Islet precursor cell (in vitro differentiated cells): ENCODE data around the gene AKAIN1.

ENCODE experiments used
- DNase-seq: peaks from one replicate; pipeline ENCODE4 v3.0.0-alpha.2; 2018

Gene AKAIN1

GRCh38 chr18:5158587-5158986, 38.5 kb downstream of the AKAIN1 start:
- no peak for DNase-seq

DNA sequence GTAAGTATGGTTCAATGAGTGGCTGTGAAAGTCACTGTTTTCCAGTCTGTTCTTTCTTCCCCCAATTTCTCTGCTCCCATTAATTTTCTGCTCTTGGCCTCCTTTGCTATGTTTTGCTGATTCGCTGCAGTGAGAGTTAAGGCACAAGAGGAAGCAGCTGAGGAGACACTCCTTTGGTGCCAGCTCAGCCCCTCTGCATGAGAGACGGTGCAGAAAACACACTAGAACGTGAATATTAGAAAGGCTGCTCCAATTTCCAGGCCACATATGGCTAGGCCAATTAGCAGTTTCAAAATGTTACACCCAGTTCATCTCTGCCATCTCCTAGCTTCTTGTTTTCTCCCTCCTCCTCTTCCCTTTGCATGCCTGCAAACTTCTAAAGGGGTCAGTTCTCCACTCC, 38.9 kb downstream of the AKAIN1 start:
- DNase-seq = no peak

DNA sequence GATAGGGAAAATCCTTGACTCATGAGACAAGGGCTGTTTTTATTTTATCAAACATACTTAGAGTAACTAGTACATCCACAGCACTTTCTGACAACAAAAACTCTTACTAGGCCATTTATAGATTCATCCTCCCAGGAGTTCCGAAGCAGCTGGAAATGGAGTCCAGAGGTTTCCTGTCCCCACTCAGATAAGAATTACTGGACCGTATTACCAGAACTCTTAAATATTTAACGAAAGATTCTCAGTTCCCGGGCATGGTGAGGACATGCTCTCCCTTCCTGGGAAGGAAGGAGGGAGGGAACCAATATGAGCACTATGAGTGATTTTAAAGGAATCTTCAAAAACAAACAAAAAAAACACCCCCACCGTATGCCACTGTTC, 41.2 kb downstream of the AKAIN1 start:
- DNase-seq = no peak

- no peak for DNase-seq
Measured at GRCh38 chr18:5155218-5155906, 41.7 kb downstream of the AKAIN1 start.

- no peak for DNase-seq
Measured at GRCh38 chr18:5152343-5153020, 44.6 kb downstream of the AKAIN1 start.

GRCh38 chr18:5150894-5151293, 46.2 kb downstream of the AKAIN1 start:
- no peak for DNase-seq

DNA sequence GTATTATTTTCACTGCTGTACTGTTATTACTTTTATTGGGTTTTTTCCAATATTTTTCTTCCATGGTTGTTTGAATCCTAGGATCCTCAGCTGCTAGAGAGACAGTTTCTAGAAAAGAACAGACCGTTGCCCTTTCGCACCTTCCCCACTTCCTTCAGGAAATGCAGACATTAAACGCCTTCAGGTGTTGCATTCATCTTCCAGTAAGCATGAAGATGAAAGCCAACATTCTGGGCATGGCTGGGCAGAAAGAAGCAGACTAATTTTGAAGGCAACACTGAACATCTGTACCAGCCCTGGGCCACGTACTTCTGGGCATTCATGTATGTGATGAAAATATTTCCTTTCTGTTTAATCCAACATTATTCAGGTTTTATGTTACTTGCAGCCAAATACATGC, 51.0 kb downstream of the AKAIN1 start:
- no peak for DNase-seq

DNA sequence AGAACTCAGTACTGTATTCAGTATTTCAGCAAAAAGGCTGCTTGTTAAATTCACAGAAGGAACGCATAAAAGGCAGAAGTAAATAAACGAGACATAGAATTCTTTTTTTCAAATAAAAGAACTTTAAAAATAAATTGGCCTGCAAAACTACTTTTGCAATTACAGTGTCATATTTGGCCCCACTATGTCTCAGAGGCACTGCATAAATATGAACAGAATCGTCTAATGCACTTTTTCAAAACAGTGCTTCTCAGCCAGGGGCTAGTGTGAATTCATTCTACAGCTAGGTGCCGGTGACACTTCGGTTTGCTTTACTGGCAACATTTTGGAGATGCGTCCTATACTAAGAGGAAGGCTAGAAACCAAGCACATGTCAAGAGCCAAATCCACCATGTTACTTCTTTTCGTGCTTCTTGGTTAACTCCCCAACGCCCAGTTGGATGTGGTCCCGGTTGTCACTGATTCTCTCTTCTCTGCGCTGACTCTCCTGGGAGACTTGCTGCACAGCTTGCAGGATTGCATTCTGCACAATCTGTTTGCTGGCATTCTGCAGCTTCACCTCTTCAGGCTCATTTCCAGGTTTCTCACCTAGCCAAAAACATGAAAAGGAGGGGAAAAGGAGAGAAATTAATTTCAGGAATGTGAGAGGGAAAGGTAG, 51.8 kb downstream of the AKAIN1 start:
- DNase-seq = no peak

GRCh38 chr18:5144629-5145028, 52.4 kb downstream of the AKAIN1 start:
- DNase-seq = no peak

DNA sequence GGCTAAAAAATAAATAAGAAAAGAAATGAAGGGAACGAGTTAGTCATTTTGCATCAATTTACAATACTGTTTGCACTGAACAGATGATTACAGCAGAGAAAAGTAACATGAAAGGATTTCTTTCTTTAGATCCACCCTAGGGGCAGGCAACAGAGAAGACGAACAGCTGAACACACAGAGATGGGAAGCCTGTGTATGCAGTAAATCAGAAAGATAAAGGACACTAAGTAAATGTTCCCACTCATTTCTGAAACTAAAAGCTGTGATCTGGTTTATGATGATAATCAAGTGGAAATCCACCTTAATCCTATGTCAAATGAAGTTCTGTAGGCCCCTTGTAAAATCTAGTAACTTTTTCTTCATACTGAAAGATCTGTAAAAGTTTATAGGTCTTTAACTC, 54.2 kb downstream of the AKAIN1 start:
- no peak for DNase-seq

DNA sequence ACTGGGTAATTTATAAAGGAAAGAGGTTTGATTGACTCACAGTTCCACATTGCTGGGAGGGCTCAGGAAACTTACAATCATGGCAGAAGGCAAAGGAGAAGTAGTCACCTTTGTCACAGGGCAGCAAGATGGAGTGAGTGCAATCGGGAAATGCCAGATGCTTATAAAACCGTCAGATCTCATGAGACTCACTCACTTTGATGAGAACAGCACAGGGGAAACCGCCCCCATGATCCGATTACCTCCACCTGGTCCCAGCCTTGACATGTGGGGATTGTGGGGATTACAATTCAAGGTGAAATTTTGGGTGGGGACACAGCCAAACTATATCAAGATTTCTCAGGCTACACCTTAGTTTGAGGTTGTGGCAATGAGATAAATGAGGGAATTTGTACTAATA, 54.9 kb downstream of the AKAIN1 start:
- no peak for DNase-seq

DNA sequence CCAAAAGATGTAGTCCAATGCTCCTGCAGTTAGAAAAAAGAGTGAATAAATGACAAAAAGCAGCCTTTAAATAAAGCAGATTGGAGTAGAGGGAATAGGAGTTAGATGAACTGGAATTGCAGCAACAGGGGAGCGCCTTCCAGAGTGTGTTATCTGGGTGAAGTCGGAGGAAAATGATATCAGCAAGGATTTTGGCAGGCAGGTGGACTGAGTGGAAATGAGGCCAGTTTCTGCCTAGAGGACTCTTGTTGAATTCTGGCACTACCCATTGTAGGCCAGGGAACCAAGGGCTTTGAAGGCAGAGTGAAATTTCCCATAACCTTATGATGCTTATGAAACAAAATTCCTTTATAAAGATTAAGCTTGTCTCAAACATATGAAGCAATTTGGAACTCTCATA, 59.8 kb downstream of the AKAIN1 start:
- no peak for DNase-seq

- DNase-seq = no peak
Measured at GRCh38 chr18:5132987-5133386, 64.1 kb downstream of the AKAIN1 start.

DNA sequence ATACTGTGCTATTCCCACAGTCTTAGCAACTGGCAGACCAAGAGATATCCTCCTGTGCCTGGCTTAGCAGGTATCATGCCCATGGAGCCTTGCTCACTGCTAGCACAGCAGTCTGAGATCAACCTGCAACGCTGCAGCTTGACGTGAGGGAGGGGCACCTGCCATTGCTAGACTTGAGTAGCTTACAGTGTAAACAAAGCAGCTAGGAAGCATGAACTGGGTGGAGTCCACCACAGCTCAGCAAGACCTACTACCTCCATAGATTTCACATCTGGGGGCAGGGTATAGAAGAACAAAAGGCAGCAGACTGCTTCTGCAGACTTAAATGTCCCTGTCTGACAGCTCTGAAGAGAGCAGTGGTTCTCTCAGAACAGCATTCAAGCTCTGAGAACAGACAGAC, 74.8 kb downstream of the AKAIN1 start:
- DNase-seq = no peak

GRCh38 chr18:5110266-5110665, 86.8 kb downstream of the AKAIN1 start:
- no peak for DNase-seq

- DNase-seq = no peak
Measured at GRCh38 chr18:5107988-5108387, 89.1 kb downstream of the AKAIN1 start.

DNA sequence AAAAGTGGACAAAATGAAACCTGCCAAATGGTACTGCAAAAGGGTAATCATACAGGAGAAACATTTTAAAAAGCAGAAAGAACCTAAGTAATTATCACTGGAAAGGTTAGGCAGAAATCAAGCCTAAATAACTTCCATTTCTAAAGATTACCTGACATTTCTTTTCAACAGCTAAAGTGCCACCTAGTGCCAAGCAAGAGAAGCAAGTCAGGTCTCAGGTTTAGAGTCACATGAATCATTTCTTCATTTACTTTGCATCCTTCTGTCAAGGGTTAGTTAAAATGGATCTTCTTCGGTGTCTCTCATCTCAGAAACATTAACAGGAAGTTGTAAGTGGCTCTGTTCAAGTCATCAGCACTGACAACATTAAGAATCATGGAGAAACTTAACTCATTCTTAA, 90.3 kb downstream of the AKAIN1 start:
- DNase-seq = no peak

DNA sequence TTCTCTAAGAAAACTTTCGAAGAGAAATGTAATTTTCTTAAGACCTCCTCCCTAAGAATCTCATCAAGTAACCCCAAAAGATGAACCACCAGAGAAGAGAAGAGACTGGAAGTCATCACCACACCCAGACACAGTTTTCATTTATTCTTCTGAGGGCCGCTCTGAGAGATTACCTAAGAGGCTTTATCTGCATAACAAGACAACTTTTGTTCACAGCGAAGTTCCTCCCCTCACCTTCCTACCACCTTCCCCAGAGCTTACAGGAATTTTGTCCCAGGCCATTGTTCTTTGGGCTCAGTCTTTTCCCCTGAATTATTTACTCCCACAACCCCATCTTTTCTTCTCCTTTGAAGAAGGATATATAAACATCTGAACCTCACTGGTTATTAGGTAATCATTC, 92.8 kb downstream of the AKAIN1 start:
- DNase-seq = no peak

- DNase-seq = no peak
Measured at GRCh38 chr18:5103693-5104092, 93.4 kb downstream of the AKAIN1 start.

GRCh38 chr18:5103286-5103685, 93.8 kb downstream of the AKAIN1 start:
- DNase-seq = no peak

DNA sequence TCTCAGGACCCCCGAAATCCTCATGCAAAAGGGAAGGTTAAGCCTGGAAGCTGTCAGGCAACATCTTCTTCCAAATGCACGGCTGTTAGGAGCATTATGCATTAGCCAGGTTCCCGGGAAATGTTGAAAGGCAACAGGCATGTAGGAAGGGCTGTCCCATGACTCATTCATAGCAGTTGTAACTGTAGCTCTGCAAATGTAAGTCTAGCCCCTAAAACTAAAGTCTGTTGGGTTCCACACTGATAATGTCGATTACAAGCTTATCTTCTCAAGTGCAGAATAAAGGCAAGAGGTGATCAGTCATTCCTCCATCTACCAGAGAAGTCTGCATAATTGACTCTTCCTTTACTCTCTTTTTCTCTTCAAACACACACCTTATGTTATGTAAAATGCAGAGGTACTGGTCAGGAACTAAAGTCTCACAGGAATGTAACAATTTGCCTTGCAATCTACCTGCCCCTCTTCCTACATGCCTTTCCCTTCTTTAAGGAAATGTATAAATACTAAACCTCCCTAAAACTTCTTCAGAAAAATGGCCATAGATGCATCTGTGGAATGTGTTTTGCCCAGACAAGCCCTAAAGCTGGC, 99.8 kb downstream of the AKAIN1 start:
- DNase-seq = peak; percentile 89

GRCh38 chr18:5095239-5095638, 101.8 kb downstream of the AKAIN1 start:
- no peak for DNase-seq

DNA sequence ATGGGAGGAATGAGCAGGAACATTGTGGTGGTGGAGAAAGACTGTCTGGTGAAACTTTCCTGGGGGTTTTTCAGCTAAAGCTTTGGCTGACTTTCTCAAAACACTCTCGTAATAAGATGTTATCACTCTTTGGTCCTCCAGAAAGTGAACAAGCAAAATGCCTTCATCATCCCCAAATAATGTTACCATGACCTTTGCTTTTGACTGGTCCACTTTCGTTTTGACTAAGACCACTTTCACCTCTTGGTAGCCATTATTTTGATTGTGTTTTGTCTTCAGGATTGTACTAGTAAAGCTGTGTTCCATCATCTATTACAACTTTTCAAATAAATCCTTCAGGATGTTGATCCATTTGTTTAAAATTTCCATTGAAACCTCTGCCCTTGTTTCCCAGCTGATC, 103.2 kb downstream of the AKAIN1 start:
- DNase-seq = no peak
